H9 (cell line): ENCODE data around the gene YIPF4. TPM values are rescaled to one million over a fixed set of nuclear protein-coding genes. Genes with fewer than 3 reads are reported as not detected.

Source experiments
- DNase-seq: peaks from one replicate; pipeline ENCODE4 v3.0.0-alpha.2; 2017
- H2AFZ ChIP-seq: one replicate; pipeline ENCODE4 v1.6.1; 2013; ENCODE audit warnings: mild to moderate bottlenecking, low read length, control low read depth, moderate library complexity
- H2AK5ac ChIP-seq: 2 replicates; pipeline ENCODE4 v1.6.1; 2013; ENCODE audit warnings: low read length, control low read depth, mixed read lengths; ENCODE audit not compliant: insufficient read length
- H2BK120ac ChIP-seq: one replicate; pipeline ENCODE4 v1.6.1; 2013; ENCODE audit warnings: low read depth, mild to moderate bottlenecking, low read length, control low read depth, inconsistent platforms; ENCODE audit not compliant: poor library complexity, severe bottlenecking
- H2BK12ac ChIP-seq: 2 replicates; pipeline ENCODE4 v1.6.1; 2013; ENCODE audit warnings: low read length, control low read depth, mixed read lengths, low read depth; ENCODE audit not compliant: insufficient read length
- H2BK15ac ChIP-seq: 2 replicates; pipeline ENCODE4 v1.6.1; 2013; ENCODE audit warnings: low read depth, low read length, control low read depth
- H2BK20ac ChIP-seq: one replicate; pipeline ENCODE4 v1.6.1; 2013; ENCODE audit warnings: low read depth, mild to moderate bottlenecking, low read length, control low read depth, inconsistent platforms; ENCODE audit not compliant: poor library complexity, severe bottlenecking
- H2BK5ac ChIP-seq: 2 replicates; pipeline ENCODE4 v1.6.1; 2013; ENCODE audit warnings: low read length, control low read depth, mixed read lengths; ENCODE audit not compliant: insufficient read length
- H3K14ac ChIP-seq: 2 replicates; pipeline ENCODE4 v1.6.1; 2013; ENCODE audit warnings: low read length, control low read depth; ENCODE audit not compliant: insufficient read depth
- H3K18ac ChIP-seq: 2 replicates; pipeline ENCODE4 v1.6.1; 2013; ENCODE audit warnings: low read depth, mild to moderate bottlenecking, mixed read lengths, low read length, control low read depth; ENCODE audit not compliant: insufficient read length
- H3K23ac ChIP-seq: 2 replicates; pipeline ENCODE4 v1.6.1; 2013; ENCODE audit warnings: low read length, control low read depth, mixed read lengths, low read depth; ENCODE audit not compliant: insufficient read length
- H3K23me2 ChIP-seq: 2 replicates; pipeline ENCODE4 v1.6.1; 2013; ENCODE audit warnings: low read depth, mild to moderate bottlenecking, mixed read lengths, low read length, control low read depth; ENCODE audit not compliant: insufficient read length, poor library complexity, severe bottlenecking
- H3K27ac ChIP-seq: 2 replicates; pipeline ENCODE4 v1.5.1; 2013; ENCODE audit warnings: low read length, control low read depth, mixed read lengths, low read depth; ENCODE audit not compliant: insufficient read length
- H3K27me3 ChIP-seq: 2 replicates; pipeline ENCODE4 v1.6.1; 2013; ENCODE audit warnings: low read length, control low read depth, inconsistent platforms; ENCODE audit not compliant: insufficient read depth
- H3K4ac ChIP-seq: 2 replicates; pipeline ENCODE4 v1.6.1; 2013; ENCODE audit warnings: low read depth, mild to moderate bottlenecking, control low read depth, inconsistent platforms, low read length, moderate library complexity
- H3K4me1 ChIP-seq: 2 replicates; pipeline ENCODE4 v1.6.1; 2013; ENCODE audit warnings: low read length, control low read depth, inconsistent platforms; ENCODE audit not compliant: insufficient read depth
- H3K4me2 ChIP-seq: 2 replicates; pipeline ENCODE4 v1.6.1; 2013; ENCODE audit warnings: low read length, control low read depth, mixed read lengths; ENCODE audit not compliant: insufficient read length, insufficient read depth
- H3K56ac ChIP-seq: 2 replicates; pipeline ENCODE4 v1.6.1; 2013; ENCODE audit warnings: low read depth, mild to moderate bottlenecking, mixed read lengths, low read length, control low read depth; ENCODE audit not compliant: insufficient read length
- H3K79me1 ChIP-seq: 2 replicates; pipeline ENCODE4 v1.6.1; 2013; ENCODE audit warnings: low read depth, mild to moderate bottlenecking, moderate library complexity, low read length, control low read depth, inconsistent platforms; ENCODE audit not compliant: insufficient read depth, poor library complexity, severe bottlenecking
- H3K79me2 ChIP-seq: 2 replicates; pipeline ENCODE4 v1.6.1; 2013; ENCODE audit warnings: low read length, control low read depth, inconsistent platforms; ENCODE audit not compliant: insufficient read depth
- H3K9ac ChIP-seq: 2 replicates; pipeline ENCODE4 v1.6.1; 2013; ENCODE audit warnings: low read length, control low read depth, mixed read lengths; ENCODE audit not compliant: insufficient read length; ENCODE audit errors: extremely low read depth
- H3K9me3 ChIP-seq: one replicate; pipeline ENCODE4 v1.6.1; 2013; ENCODE audit warnings: low read depth, low read length, inconsistent platforms; ENCODE audit not compliant: control insufficient read depth
- H3T11ph ChIP-seq: one replicate; pipeline ENCODE4 v1.6.1; 2013; ENCODE audit warnings: mild to moderate bottlenecking, low read length, control low read depth, inconsistent platforms
- H4K20me1 ChIP-seq: one replicate; pipeline ENCODE4 v1.6.1; 2013; ENCODE audit not compliant: control insufficient read depth, insufficient read length, insufficient read depth
- H4K5ac ChIP-seq: 2 replicates; pipeline ENCODE4 v1.6.1; 2013; ENCODE audit warnings: low read depth, mild to moderate bottlenecking, mixed read lengths, low read length, control low read depth; ENCODE audit not compliant: insufficient read length
- H4K8ac ChIP-seq: replicated peaks from 2 replicates; pipeline ENCODE4 v1.6.1; 2013; ENCODE audit warnings: low read length, control low read depth, mixed read lengths, low read depth; ENCODE audit not compliant: insufficient read length
- H4K91ac ChIP-seq: 2 replicates; pipeline ENCODE4 v1.6.1; 2013; ENCODE audit warnings: low read depth, mild to moderate bottlenecking, moderate library complexity, mixed read lengths, low read length, control low read depth; ENCODE audit not compliant: insufficient read length
- H3K27ac Mint-ChIP-seq, 3 experiments: 2 replicates in 2 of 3; 3 replicates in 1 of 3; pipeline ENCODE4 v1.8.0; 2020 to 2021; ENCODE audit warnings: mixed read lengths in 3 of 3, mild to moderate bottlenecking in 1 of 3, moderate library complexity in 1 of 3
- H3K27me3 Mint-ChIP-seq: 2 replicates; pipeline ENCODE4 v1.8.0; 2021; ENCODE audit warnings: low read depth, mild to moderate bottlenecking, moderate library complexity, mixed read lengths
- H3K36me3 Mint-ChIP-seq, 3 experiments: 2 replicates in 2 of 3; 3 replicates in 1 of 3; pipeline ENCODE4 v1.8.0; 2020 to 2021; ENCODE audit warnings: low read depth in 3 of 3, mixed read lengths in 3 of 3; ENCODE audit not compliant: insufficient read depth in 1 of 3
- H3K4me1 Mint-ChIP-seq, 2 experiments: 2 replicates each; pipeline ENCODE4 v1.8.0; 2020; ENCODE audit warnings: mixed read lengths in 2 of 2
- H3K4me3 Mint-ChIP-seq, 2 experiments: 2 replicates in 1 of 2; 3 replicates in 1 of 2; pipeline ENCODE4 v1.8.0; 2020 to 2021; ENCODE audit warnings: mild to moderate bottlenecking in 2 of 2, mixed read lengths in 2 of 2, moderate library complexity in 1 of 2
- H3K9me3 Mint-ChIP-seq, 2 experiments: 2 replicates in 1 of 2; 3 replicates in 1 of 2; pipeline ENCODE4 v1.8.0; 2020; ENCODE audit warnings: mild to moderate bottlenecking in 2 of 2, mixed read lengths in 2 of 2, moderate library complexity in 1 of 2
- CTCF ChIP-seq: fragments of 200-600 bp; sonication (generic); conservative IDR thresholded peaks from 3 replicates; pipeline ENCODE4 v1.8.0; 2021; ENCODE audit warnings: antibody characterized with exemption, mild to moderate bottlenecking
- WGBS: extraction: QIAGEN DNeasy Blood & Tissue Kit; methylation state at CpG from one replicate; pipeline ENCODE4 v1.1.7; 2013; ENCODE audit warnings: missing lambda C conversion rate, low lambda C conversion rate, mixed read lengths; ENCODE audit not compliant: insufficient read length; ENCODE audit errors: extremely low coverage; 5-methylcytosine and 5-hydroxymethylcytosine counted together
- long read RNA-seq: library from polyadenylated mRNA; unstranded; transcript quantifications from one replicate; pipeline ENCODE4 v2.0.0, GENCODE V29; 2020
- total RNA-seq: library from RNA; stranded (reverse); gene quantifications from 2 replicates; pipeline ENCODE4 v1.2.1, GENCODE V29; 2021

The YIPF4 gene
- total RNA-seq, result 26.2 and 26.3 TPM in 2 replicates
- long read RNA-seq, full-length matches to known transcripts, result 211 of 238 reads
- long read RNA-seq, partial matches to known transcripts, result 6 of 238 reads
- long read RNA-seq, other reads (novel, unspliced or antisense), result 21 of 238 reads

GRCh38 chr2:32277674-32278477 is at the start of gene YIPF4:
TSS of gene YIPF4 (plus strand) at chr2:32277904. CDS start at chr2:32278156, 252 bp downstream.
- peaks cover 5 to 12% (median 11%) of the 10 kb centered on the region in 3 experiments; a peak in 6 of 7 replicates for H3K36me3 Mint-ChIP-seq
- Histone ChIP-seq H3K79me2 (no peaks in the 10 kb centered on the region; the same call in 1 of the 2 replicates), H3K18ac (peak within 1 kb of the TSS; percentile 16), H2AFZ (peak within 1 kb of the TSS; percentile 99), H4K20me1 (no peaks in the 10 kb centered on the region), H3K9me3 (no peaks in the 10 kb centered on the region), H3K79me1 (no peaks in the 10 kb centered on the region), H3K27ac (peak within 1 kb of the TSS; percentile 40), H4K8ac (no peak within 1 kb of the TSS), H2BK12ac (no peak within 1 kb of the TSS), H3K56ac (no peak within 1 kb of the TSS), H3K14ac (peak within 1 kb of the TSS; percentile 89; the same call in 1 of the 2 replicates), H2BK5ac (no peak within 1 kb of the TSS), H2BK20ac (no peak within 1 kb of the TSS), H3K23me2 (no peaks in the 10 kb centered on the region), H2BK15ac (no peak within 1 kb of the TSS), H3K9ac (peak within 1 kb of the TSS; percentile 41), H3K27me3 (no peaks in the 10 kb centered on the region), H3T11ph (no peak within 1 kb of the TSS), H2BK120ac (peak within 1 kb of the TSS; percentile 12), H3K4me2 (peak within 1 kb of the TSS; percentile 55), H2AK5ac (no peak within 1 kb of the TSS), H4K91ac (no peak within 1 kb of the TSS), H3K4me1 (no peaks in the 10 kb centered on the region), H4K5ac (peak within 1 kb of the TSS; percentile 76), H3K4ac (no peak within 1 kb of the TSS), H3K23ac (no peak within 1 kb of the TSS)
- peak within 1 kb of the TSS; percentile 81 to 89 for H3K4me3 Mint-ChIP-seq
- DNase-seq, result peak; percentile 91
- TF ChIP-seq CTCF, result no peak
- peaks cover 5 to 8% of the 10 kb centered on the region in 2 experiments; a peak in 3 of 4 replicates for H3K4me1 Mint-ChIP-seq
- no CpG with 5 or more reads among the region's 59 CpGs for WGBS
- peak within 1 kb of the TSS; percentile 76 to 96 (median 90); a peak in 6 of 7 replicates for H3K27ac Mint-ChIP-seq
- H3K27me3 Mint-ChIP-seq, result peaks cover 19% of the 10 kb centered on the region
- no peaks in the 10 kb centered on the region for H3K9me3 Mint-ChIP-seq
